OCI-LY1 (cell line): ENCODE data around the gene AGBL1.

Experiments
- H2AFZ ChIP-seq: fragments of 200-600 bp; sonication (generic), shearing (Covaris generic); 2 replicates; pipeline ENCODE4 v1.6.0; 2014; ENCODE audit warnings: antibody characterized with exemption, mild to moderate bottlenecking, low read length
- H3F3A ChIP-seq: fragments of 200-600 bp; sonication (generic), shearing (Covaris generic); 2 replicates; pipeline ENCODE4 v1.6.0; 2014; ENCODE audit warnings: mild to moderate bottlenecking, antibody characterized with exemption, low read length, moderate library complexity; ENCODE audit not compliant: insufficient read depth
- H3K27ac ChIP-seq: fragments of 200-600 bp; sonication (generic); 2 replicates; pipeline ENCODE4 v1.5.1; 2014; ENCODE audit warnings: low read length, mixed run types, mild to moderate bottlenecking, low read depth; ENCODE audit not compliant: poor library complexity, severe bottlenecking
- H3K27me3 ChIP-seq: fragments of 200-600 bp; sonication (generic); 2 replicates; pipeline ENCODE4 v1.6.0; 2014; ENCODE audit warnings: antibody characterized with exemption, mild to moderate bottlenecking, low read length, moderate library complexity; ENCODE audit not compliant: insufficient read depth
- H3K36me3 ChIP-seq: fragments of 200-600 bp; sonication (generic); 2 replicates; pipeline ENCODE4 v1.6.1; 2014; ENCODE audit warnings: mild to moderate bottlenecking, antibody characterized with exemption, low read length, moderate library complexity, mixed read lengths; ENCODE audit not compliant: insufficient read depth
- H3K4me1 ChIP-seq: fragments of 200-600 bp; sonication (generic); 2 replicates; pipeline ENCODE4 v1.5.1; 2014; ENCODE audit warnings: mild to moderate bottlenecking, low read length, moderate library complexity; ENCODE audit not compliant: insufficient read depth, severe bottlenecking
- H3K4me2 ChIP-seq: fragments of 200-600 bp; sonication (generic), shearing (Covaris generic); 2 replicates; pipeline ENCODE4 v1.6.1; 2014; ENCODE audit warnings: low read length
- H3K4me3 ChIP-seq: fragments of 200-600 bp; sonication (generic); 2 replicates; pipeline ENCODE4 v1.5.1; 2014; ENCODE audit warnings: low read length, low read depth, mild to moderate bottlenecking, mixed read lengths; ENCODE audit not compliant: poor library complexity, severe bottlenecking
- H3K79me2 ChIP-seq: fragments of 200-600 bp; shearing (Covaris generic); 2 replicates; pipeline ENCODE4 v1.6.1; 2016; ENCODE audit warnings: mixed run types, low read length, mixed read lengths; ENCODE audit not compliant: insufficient read depth
- H3K9ac ChIP-seq: fragments of 200-600 bp; sonication (generic), shearing (Covaris generic); 2 replicates; pipeline ENCODE4 v1.6.1; 2014; ENCODE audit warnings: mild to moderate bottlenecking, low read length, mixed read lengths
- H3K9me2 ChIP-seq: fragments of 200-600 bp; sonication (generic), shearing (Covaris generic); 2 replicates; pipeline ENCODE4 v1.6.1; 2014; ENCODE audit warnings: low read depth, mild to moderate bottlenecking, low read length, mixed read lengths
- H3K9me3 ChIP-seq: fragments of 200-600 bp; shearing (Covaris generic); 2 replicates; pipeline ENCODE4 v1.6.1; 2014; ENCODE audit warnings: low read length, mixed read lengths
- H4K20me1 ChIP-seq: fragments of 200-600 bp; sonication (generic), shearing (Covaris generic); 2 replicates; pipeline ENCODE4 v1.6.0; 2016; ENCODE audit warnings: mild to moderate bottlenecking, low read length; ENCODE audit not compliant: insufficient read depth
- EZH2 ChIP-seq: fragments of 200-600 bp; sonication (generic), shearing (Covaris generic); IDR thresholded peaks from 2 replicates; pipeline ENCODE4 v1.8.0; 2017; ENCODE audit warnings: borderline replicate concordance, mixed run types, mild to moderate bottlenecking, antibody characterized with exemption, low read length, moderate library complexity, mixed read lengths
- TF ChIP-seq, protein P1 (sequence below): fragments of 200-600 bp; sonication (generic), shearing (Covaris generic); IDR thresholded peaks from 2 replicates; pipeline ENCODE4 v1.5.1; 2017; ENCODE audit warnings: mild to moderate bottlenecking, antibody characterized with exemption, low read length, moderate library complexity, mixed read lengths

Gene AGBL1

GRCh38 chr15:86162641-86163040 lies 83.0 kb downstream of the AGBL1 start:
- no peak overlapping the region for H3K4me3 ChIP-seq
- H3K27me3 ChIP-seq: no peaks in the 10 kb centered on the region; the same call in 1 of the 2 replicates
- no peaks in the 10 kb centered on the region for H3K4me1 ChIP-seq
- no peaks in the 10 kb centered on the region for H3K9me2 ChIP-seq
- H4K20me1 ChIP-seq: no peaks in the 10 kb centered on the region
- no peaks in the 10 kb centered on the region for H3K9me3 ChIP-seq
- H3K4me2 ChIP-seq: no peak overlapping the region
- no peak overlapping the region for H3K9ac ChIP-seq
- no peaks in the 10 kb centered on the region for H3K36me3 ChIP-seq
- H2AFZ ChIP-seq: no peak overlapping the region
- no peak overlapping the region for H3K27ac ChIP-seq
- no peaks in the 10 kb centered on the region for H3F3A ChIP-seq
- no peaks in the 10 kb centered on the region for H3K79me2 ChIP-seq
- no peak for TF ChIP-seq EZH2
- TF ChIP-seq, protein P1, sequence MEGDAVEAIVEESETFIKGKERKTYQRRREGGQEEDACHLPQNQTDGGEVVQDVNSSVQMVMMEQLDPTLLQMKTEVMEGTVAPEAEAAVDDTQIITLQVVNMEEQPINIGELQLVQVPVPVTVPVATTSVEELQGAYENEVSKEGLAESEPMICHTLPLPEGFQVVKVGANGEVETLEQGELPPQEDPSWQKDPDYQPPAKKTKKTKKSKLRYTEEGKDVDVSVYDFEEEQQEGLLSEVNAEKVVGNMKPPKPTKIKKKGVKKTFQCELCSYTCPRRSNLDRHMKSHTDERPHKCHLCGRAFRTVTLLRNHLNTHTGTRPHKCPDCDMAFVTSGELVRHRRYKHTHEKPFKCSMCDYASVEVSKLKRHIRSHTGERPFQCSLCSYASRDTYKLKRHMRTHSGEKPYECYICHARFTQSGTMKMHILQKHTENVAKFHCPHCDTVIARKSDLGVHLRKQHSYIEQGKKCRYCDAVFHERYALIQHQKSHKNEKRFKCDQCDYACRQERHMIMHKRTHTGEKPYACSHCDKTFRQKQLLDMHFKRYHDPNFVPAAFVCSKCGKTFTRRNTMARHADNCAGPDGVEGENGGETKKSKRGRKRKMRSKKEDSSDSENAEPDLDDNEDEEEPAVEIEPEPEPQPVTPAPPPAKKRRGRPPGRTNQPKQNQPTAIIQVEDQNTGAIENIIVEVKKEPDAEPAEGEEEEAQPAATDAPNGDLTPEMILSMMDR: no peak

DNA sequence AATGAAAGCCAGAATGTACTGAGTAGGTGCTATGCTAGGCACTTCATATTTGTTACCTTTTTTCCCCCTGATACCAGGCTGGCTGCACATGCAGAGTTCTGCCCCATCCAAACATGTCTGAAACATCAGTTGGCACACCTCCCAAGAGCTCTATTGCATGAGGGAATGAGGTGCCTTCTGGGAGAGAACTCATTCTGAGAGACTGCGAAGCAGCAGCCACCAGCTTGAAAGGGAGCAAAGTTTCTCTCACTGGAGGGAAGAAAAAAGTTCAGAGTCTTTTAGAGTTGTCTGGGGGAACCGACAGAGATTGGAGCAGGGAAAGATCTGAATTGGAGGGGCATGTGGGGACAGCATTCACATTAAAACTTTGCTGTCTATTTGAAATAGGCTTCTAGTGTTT lies 84.1 kb downstream of the AGBL1 start:
- Histone ChIP-seq H3K36me3 (no peaks in the 10 kb centered on the region), H2AFZ (no peak overlapping the region), H3K9me3 (no peaks in the 10 kb centered on the region), H3K9me2 (no peaks in the 10 kb centered on the region), H3K79me2 (no peaks in the 10 kb centered on the region), H3K4me2 (no peak overlapping the region), H4K20me1 (no peaks in the 10 kb centered on the region), H3K27me3 (no peaks in the 10 kb centered on the region; the same call in 1 of the 2 replicates), H3K27ac (no peak overlapping the region), H3K4me3 (no peak overlapping the region), H3K9ac (no peak overlapping the region), H3F3A (no peaks in the 10 kb centered on the region), H3K4me1 (no peaks in the 10 kb centered on the region)
- TF ChIP-seq, protein P1: no peak
- no peak for TF ChIP-seq EZH2

DNA sequence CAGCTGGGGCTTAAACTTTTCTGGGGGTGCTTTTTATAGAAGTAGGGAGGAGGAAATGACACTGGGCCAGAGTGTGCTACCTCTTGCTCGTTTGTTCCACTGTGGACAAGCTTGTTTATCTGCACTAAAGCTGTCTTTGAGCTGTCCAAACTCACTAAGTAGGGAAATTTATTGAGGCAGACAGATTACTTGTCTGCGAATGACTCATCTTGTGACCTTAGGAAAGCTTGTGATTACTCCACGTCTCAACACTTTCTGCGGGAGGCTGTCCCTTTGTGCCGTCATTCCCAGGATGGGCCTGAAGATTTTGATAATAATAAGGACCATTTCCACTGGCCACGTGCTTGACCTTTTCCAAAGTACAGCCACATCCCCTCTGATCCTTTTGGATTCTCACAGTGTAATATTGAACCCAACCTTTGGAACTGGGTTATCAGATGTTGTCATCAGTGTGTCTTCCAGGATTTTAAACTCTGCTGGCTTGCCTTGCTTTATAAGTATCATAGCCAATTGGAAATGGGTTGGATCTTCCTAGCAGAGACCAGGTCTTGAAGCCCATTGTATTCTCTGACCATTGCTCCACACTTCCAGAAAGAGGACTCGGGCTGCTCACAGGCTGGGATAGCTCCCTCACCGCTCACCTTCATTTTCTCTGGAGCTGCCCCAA lies 84.7 kb downstream of the AGBL1 start:
- TF ChIP-seq, protein P1: no peak
- no peak for TF ChIP-seq EZH2
- no peaks in the 10 kb centered on the region for H3K4me1 ChIP-seq
- no peak overlapping the region for H3K4me2 ChIP-seq
- H3K9me3 ChIP-seq: no peaks in the 10 kb centered on the region
- no peaks in the 10 kb centered on the region for H3K79me2 ChIP-seq
- no peak overlapping the region for H2AFZ ChIP-seq
- no peaks in the 10 kb centered on the region for H3K36me3 ChIP-seq
- H3F3A ChIP-seq: no peaks in the 10 kb centered on the region
- H3K27me3 ChIP-seq: no peaks in the 10 kb centered on the region; the same call in 1 of the 2 replicates
- no peak overlapping the region for H3K27ac ChIP-seq
- H3K9me2 ChIP-seq: no peaks in the 10 kb centered on the region
- no peak overlapping the region for H3K9ac ChIP-seq
- H4K20me1 ChIP-seq: no peaks in the 10 kb centered on the region
- H3K4me3 ChIP-seq: no peak overlapping the region
